K562 (cell line): ENCODE data around the gene TTYH2. TPM values are rescaled to one million over a fixed set of nuclear protein-coding genes. Genes with fewer than 3 reads are reported as not detected.

Experiments
- CCAR2 ChIP-seq: fragments of 200-400 bp; formaldehyde crosslinking; IDR thresholded peaks from 2 replicates; pipeline ENCODE4 v1.6.1; 2017; ENCODE audit warnings: mild to moderate bottlenecking, low read depth, low read length
- EP300 ChIP-seq: IDR thresholded peaks from 2 replicates; pipeline ENCODE4 v1.6.1; 2012; ENCODE audit warnings: low read length, improper control_type of control experiment
- ETS2 ChIP-seq: IDR thresholded peaks from 2 replicates; pipeline ENCODE4 v1.6.1; 2016; ENCODE audit warnings: borderline replicate concordance, missing genetic modification characterization, mild to moderate bottlenecking, moderate library complexity, missing compliant biosample characterization; ENCODE audit not compliant: poor library complexity, severe bottlenecking
- HNRNPH1 ChIP-seq: fragments of 200-400 bp; formaldehyde crosslinking; optimal IDR thresholded peaks from 2 replicates; pipeline ENCODE3; 2017; ENCODE audit warnings: low read depth, mild to moderate bottlenecking, low read length, moderate library complexity
- JUND ChIP-seq, 2 experiments: IDR thresholded peaks; 2 replicates in 1 of 2; 3 replicates in 1 of 2; pipeline ENCODE4 v1.6.1; 2011; ENCODE audit warnings: borderline replicate concordance in 2 of 2, low read depth in 2 of 2, low read length in 2 of 2, improper control_type of control experiment in 1 of 2, missing biosample characterization in 1 of 2, missing genetic modification characterization in 1 of 2, missing genetic modification reagents in 1 of 2
- MAFG ChIP-seq: fragments of 450-650 bp; conservative IDR thresholded peaks from 2 replicates; pipeline ENCODE4 v1.6.1; 2016; ENCODE audit warnings: missing genetic modification characterization, missing compliant biosample characterization
- MAFK ChIP-seq: IDR thresholded peaks from 2 replicates; pipeline ENCODE4 v1.6.1; 2011; ENCODE audit warnings: low read length, improper control_type of control experiment
- NEUROD1 ChIP-seq: fragments of 150-350 bp; IDR thresholded peaks from 2 replicates; pipeline ENCODE4 v1.6.1; 2014; ENCODE audit warnings: borderline replicate concordance, low read length, low read depth; ENCODE audit not compliant: partially characterized antibody
- NR1H2 ChIP-seq: sonication (generic); formaldehyde crosslinking; IDR thresholded peaks from 2 replicates; pipeline ENCODE4 v1.4.0; 2020; ENCODE audit warnings: mild to moderate bottlenecking, missing genetic modification reagents
- POLR2A ChIP-seq: fragments of 450-650 bp; conservative IDR thresholded peaks from 2 replicates; pipeline ENCODE4 v1.6.1; 2016
- POLR2G ChIP-seq: fragments of 200-400 bp; formaldehyde crosslinking; IDR thresholded peaks from 2 replicates; pipeline ENCODE4 v1.6.1; 2017; ENCODE audit warnings: low read depth, mild to moderate bottlenecking, antibody characterized with exemption, low read length, moderate library complexity
- PTBP1 ChIP-seq: fragments of 200-400 bp; formaldehyde crosslinking; IDR thresholded peaks from 2 replicates; pipeline ENCODE4 v1.6.1; 2017; ENCODE audit warnings: low read depth, low read length
- SIX5 ChIP-seq, 2 experiments: IDR thresholded peaks; 2 replicates each; pipeline ENCODE4 v1.6.1; 2011; ENCODE audit warnings: low read length in 2 of 2, borderline replicate concordance in 1 of 2, low read depth in 1 of 2, mild to moderate bottlenecking in 1 of 2, moderate library complexity in 1 of 2; ENCODE audit not compliant: insufficient read depth in 1 of 2
- SUPT5H ChIP-seq: fragments of 450-650 bp; IDR thresholded peaks from 2 replicates; pipeline ENCODE4 v1.6.1; 2016
- ZBTB8A ChIP-seq: fragments of 450-650 bp; IDR thresholded peaks from 2 replicates; pipeline ENCODE4 v1.6.1; 2018; ENCODE audit warnings: mild to moderate bottlenecking, moderate library complexity; ENCODE audit not compliant: partially characterized antibody
- ZNF146 ChIP-seq: IDR thresholded peaks from one replicate; pipeline ENCODE4 v1.6.1; 2018; ENCODE audit warnings: missing compliant biosample characterization; ENCODE audit not compliant: unreplicated experiment
- ZNF217 ChIP-seq: sonication (generic); formaldehyde crosslinking; IDR thresholded peaks from 2 replicates; pipeline ENCODE4 v1.8.0; 2022; ENCODE audit warnings: mild to moderate bottlenecking, missing genetic modification reagents
- ZNF561 ChIP-seq: fragments of 450-650 bp; formaldehyde crosslinking; conservative IDR thresholded peaks from 2 replicates; pipeline ENCODE4 v1.4.0; 2020; ENCODE audit warnings: mild to moderate bottlenecking, moderate library complexity
- ZNF644 ChIP-seq: fragments of 200-800 bp; sonication (Bioruptor generic); IDR thresholded peaks from 2 replicates; pipeline ENCODE4 v1.6.1; 2016; ENCODE audit warnings: low read depth, missing genetic modification characterization, missing compliant biosample characterization
- ZNF717 ChIP-seq: fragments of 250-450 bp; sonication (Bioruptor Pico); IDR thresholded peaks from 2 replicates; pipeline ENCODE4 v1.5.0; 2021
- polyA plus RNA-seq, 8 experiments: library from polyadenylated mRNA; depleted of rRNA in 4 of 8; stranded (reverse) in 5 of 8; unstranded in 3 of 8; fragments of >200 nt; fragmentation: Nextera tagmentation in 2 of 8; fragmentation: Illumina TruSeq in 1 of 8; extraction: Ambion mirVana in 2 of 8; extraction: Trizol in 1 of 8; gene quantifications; 2 replicates each; pipeline versions ENCODE4 v1.2.1 to v1.2.3, GENCODE V29; 2011 to 2014; ENCODE audit warnings: inconsistent platforms in 1 of 8, missing spikeins in 1 of 8
- total RNA-seq, 7 experiments: library from RNA; depleted of rRNA in 6 of 7; stranded (reverse); fragments of >200 nt in 6 of 7; fragmentation: Illumina TruSeq in 2 of 7; extraction: Trizol in 2 of 7; gene quantifications; 2 replicates each; pipeline versions ENCODE4 v1.2.1 to v1.2.3, GENCODE V29; 2011 to 2021; ENCODE audit warnings: low replicate concordance in 1 of 7
- TF ChIP-seq, protein P1 (sequence below): sonication (generic); formaldehyde crosslinking; IDR thresholded peaks from 2 replicates; pipeline ENCODE4 v1.9.0; 2022; ENCODE audit warnings: mild to moderate bottlenecking, missing genetic modification reagents
- TF ChIP-seq, protein P2 (sequence below): sonication (generic); formaldehyde crosslinking; IDR thresholded peaks from 2 replicates; pipeline ENCODE4 v1.8.0; 2023; ENCODE audit warnings: mild to moderate bottlenecking, missing genetic modification reagents
- TF ChIP-seq, protein P3 (sequence below), 2 experiments: IDR thresholded peaks in 1 of 2; conservative IDR thresholded peaks in 1 of 2; 2 replicates each; pipeline ENCODE4 v1.6.1; 2016; ENCODE audit warnings: low read depth in 2 of 2, mild to moderate bottlenecking in 1 of 2, missing compliant biosample characterization in 1 of 2, missing genetic modification characterization in 1 of 2, moderate library complexity in 1 of 2

The TTYH2 gene
- total and polyA plus RNA-seq, 9 of the 15 experiments (the other 6 are each of a cell fraction or from before 2014, with no cell fraction given) = 0.03 to 2.0 (median 0.91) TPM

DNA sequence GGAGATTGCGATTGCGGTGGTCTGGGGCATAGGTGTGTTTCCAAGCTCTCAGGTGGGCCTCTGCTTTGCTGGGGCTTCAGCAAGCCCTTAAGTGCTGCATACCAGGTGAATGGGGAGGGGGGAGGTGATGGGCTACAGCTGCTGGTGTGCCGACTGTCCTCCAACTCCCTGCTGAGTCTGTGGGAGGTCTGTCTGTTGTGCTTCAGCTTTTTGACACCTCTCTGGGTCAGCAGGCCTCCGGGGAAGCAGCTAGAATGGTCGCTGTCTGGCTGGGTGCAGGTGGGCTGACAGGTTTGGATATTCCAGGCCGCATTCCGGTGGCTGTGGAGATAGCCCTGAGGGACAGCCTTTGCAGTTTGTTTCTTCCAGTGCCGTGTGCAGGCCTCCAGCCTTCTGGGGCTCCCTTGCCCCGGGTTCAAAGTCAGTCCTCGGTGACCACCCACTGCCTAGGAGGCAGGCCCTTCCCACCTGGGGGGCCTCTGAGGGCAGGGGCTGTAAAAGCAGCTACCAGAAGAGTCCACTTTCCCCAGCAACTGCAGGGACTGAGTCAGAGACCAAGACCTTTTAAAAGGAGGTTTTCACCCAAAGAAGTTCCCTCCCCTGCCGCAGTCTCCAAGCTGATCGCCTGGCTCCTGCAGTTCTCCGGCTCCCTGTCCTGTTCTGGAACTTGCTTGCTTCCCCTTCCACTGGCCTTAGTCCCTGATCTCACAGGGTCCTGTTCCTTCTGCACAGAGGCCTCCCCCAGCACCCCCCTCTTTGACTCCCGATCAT, 2.0 kb upstream of the TTYH2 start (continued):
- TF ChIP-seq, protein P1, sequence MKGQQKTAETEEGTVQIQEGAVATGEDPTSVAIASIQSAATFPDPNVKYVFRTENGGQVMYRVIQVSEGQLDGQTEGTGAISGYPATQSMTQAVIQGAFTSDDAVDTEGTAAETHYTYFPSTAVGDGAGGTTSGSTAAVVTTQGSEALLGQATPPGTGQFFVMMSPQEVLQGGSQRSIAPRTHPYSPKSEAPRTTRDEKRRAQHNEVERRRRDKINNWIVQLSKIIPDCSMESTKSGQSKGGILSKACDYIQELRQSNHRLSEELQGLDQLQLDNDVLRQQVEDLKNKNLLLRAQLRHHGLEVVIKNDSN (CRISPR knock-in tag) = no peak
- TF ChIP-seq NEUROD1 (no peak), ZNF217 (0 out of 2 replicates have a peak, but pooled peaks have one; percentile 33), SIX5 (IDR thresholded peaks at IDR 0.05; ENCODE audit: borderline replicate concordance in 1 of 2, insufficient read depth in 1 of 2, low read depth in 1 of 2, low read length in 2 of 2) (no peak), POLR2G (peak; percentile 79), ZNF644 (tag) (no peak), MAFK (no peak), ZNF146 (CRISPR knock-in tag) (no peak), PTBP1 (no peak; the same call in 1 of the 2 replicates), SUPT5H (peak; percentile 41; the same call in 1 of the 2 replicates), EP300 (no peak), ZNF561 (CRISPR knock-in tag) (no peak), ZBTB8A (no peak), NR1H2 (CRISPR knock-in tag) (no peak), CCAR2 (no peak), ZNF717 (CRISPR knock-in tag) (no peak), POLR2A (peak; percentile 68; the same call in 1 of the 2 replicates), HNRNPH1 (no peak), JUND (IDR thresholded peaks at IDR 0.05; ENCODE audit: borderline replicate concordance, low read depth, low read length) (no peak), JUND (tag; IDR thresholded peaks at IDR 0.05; ENCODE audit: borderline replicate concordance, low read depth, low read length) (no peak), MAFG (tag) (no peak), ETS2 (tag) (no peak)
- TF ChIP-seq, protein P2, sequence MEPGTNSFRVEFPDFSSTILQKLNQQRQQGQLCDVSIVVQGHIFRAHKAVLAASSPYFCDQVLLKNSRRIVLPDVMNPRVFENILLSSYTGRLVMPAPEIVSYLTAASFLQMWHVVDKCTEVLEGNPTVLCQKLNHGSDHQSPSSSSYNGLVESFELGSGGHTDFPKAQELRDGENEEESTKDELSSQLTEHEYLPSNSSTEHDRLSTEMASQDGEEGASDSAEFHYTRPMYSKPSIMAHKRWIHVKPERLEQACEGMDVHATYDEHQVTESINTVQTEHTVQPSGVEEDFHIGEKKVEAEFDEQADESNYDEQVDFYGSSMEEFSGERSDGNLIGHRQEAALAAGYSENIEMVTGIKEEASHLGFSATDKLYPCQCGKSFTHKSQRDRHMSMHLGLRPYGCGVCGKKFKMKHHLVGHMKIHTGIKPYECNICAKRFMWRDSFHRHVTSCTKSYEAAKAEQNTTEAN (CRISPR knock-in tag) = 0 out of 2 replicates have a peak, but pooled peaks have one; percentile 33
- TF ChIP-seq, protein P3, sequence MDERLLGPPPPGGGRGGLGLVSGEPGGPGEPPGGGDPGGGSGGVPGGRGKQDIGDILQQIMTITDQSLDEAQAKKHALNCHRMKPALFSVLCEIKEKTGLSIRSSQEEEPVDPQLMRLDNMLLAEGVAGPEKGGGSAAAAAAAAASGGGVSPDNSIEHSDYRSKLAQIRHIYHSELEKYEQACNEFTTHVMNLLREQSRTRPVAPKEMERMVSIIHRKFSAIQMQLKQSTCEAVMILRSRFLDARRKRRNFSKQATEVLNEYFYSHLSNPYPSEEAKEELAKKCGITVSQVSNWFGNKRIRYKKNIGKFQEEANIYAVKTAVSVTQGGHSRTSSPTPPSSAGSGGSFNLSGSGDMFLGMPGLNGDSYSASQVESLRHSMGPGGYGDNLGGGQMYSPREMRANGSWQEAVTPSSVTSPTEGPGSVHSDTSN (CRISPR knock-in tag; IDR thresholded peaks at IDR 0.05; ENCODE audit: low read depth) = no peak
- TF ChIP-seq, protein P3 (tag; conservative IDR thresholded peaks at IDR 0.05; ENCODE audit: low read depth) = no peak
